HG02885 (cell line): ENCODE data around the gene CCDC74B.
"Not testable (repeated sequence)": the region's sequence is repeated elsewhere in the genome, so short reads cannot be mapped to it uniquely, and the experiment has no call there.

Source experiments
- ATAC-seq: cut with Tn5 transposase; IDR thresholded peaks from one replicate; pipeline ENCODE4 v1.9.1; 2021; ENCODE audit warnings: mild to moderate bottlenecking; ENCODE audit not compliant: unreplicated experiment, poor library complexity

The CCDC74B gene

DNA sequence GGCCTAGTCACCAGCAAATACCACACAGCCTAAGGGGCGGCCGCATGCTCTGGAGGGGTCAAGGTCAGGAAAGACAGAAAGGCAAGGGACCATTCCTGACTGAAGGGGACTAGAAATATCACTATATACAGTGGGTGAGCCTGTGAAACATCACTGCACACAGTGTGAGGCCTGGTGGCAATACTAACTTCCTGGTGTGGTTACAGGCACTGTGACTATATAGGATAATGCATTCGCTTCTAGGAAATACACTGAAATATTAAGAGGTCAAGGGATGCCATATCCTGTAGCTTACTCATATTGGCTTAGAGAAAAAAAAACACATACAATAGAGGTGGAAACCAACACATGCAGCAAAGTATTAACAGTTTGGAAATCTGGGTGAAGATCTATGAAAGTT lies 24.3 kb upstream of the CCDC74B start:
- ATAC-seq: not testable (repeated sequence)

DNA sequence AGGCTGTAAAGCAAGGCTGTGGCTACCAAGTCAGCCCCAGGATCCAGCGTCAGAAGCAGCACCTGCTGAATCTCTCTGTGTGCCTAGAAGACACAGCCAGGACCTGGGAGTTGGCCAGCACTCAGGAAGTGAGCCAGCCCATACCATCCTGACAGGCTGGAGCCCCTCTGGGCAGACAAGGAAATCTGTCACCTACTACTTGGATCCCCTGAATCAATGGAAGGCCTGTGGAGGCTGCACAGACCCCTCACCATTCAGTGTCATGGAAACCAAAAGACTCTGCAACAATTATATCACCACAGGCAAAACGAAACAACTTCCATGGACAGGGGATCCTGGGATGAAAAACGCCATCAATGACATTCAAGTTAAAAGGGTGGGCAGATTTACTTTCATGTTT lies 21.7 kb upstream of the CCDC74B start:
- not testable (repeated sequence) for ATAC-seq

DNA sequence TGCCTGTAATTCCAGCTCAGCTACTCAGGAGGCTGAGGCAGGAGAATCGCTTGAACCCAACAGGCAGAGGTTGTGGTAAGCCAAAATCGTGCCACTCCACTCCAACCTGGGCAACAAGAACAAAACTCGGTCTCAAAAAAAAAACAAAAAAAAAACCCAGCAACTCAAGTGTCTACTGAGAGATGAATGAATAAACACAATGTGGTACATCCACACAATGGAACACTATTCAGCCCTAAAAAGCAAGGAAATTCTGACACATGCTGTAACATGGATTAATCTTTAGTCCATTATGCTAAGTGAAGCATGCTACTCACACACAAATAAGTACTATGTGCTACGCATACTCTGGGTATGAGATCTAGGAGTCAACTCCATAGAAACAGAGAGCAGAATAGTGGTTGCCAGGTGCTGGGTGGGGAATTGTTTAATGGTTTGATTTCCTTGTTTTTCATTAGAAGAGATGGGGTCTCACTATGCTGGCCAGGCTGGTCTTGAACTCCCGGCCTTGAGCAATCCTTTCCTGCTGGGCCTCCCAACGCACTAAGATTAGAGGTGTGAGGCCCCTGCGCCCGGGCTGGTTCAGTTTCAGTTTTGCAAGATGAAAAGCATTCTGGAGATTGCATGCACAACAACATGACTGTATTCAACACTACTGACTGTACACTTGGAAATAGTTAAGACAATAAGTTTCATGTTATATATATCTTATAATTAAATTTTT lies 20.5 kb upstream of the CCDC74B start:
- no peak for ATAC-seq

DNA sequence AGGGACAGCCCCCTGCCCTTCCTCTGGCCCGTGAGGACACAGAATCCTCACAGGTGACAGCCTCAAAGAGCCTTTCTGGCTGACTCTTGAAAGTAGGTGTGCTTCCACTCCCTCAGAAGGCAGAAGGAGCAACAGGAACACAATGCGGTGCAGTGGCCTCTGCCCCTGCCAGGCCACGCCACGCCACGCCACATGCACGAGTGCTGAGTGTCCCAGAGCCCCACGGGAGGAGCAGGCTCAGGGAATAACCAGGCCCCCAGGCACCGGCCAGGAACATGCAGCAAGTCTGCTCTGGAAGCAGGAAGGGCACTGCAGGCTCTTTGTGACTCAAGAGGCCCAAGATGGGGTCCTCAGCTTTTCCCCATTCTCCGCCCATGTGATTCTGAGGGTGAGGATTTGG lies 18.1 kb upstream of the CCDC74B start:
- no peak for ATAC-seq

DNA sequence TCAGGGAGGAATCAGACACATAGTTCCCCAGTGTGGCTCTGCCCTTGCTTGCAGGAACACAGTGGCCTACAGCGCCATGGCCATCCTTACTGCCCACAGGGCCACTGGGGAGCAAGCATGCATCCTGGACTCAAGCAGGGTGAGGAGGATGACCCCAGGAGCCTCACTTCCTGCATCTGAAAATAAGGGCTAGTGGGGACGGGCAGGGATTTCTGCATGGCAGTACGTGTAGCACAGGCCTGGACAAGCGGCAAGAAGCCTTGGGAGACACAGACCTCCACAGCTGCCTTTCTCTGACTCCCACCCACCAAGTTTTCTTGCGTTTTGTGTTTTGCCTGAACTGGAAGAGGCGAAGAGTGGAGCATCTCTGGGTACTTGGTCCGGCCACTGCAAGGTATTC lies 17.6 kb upstream of the CCDC74B start:
- ATAC-seq: not testable (repeated sequence)

DNA sequence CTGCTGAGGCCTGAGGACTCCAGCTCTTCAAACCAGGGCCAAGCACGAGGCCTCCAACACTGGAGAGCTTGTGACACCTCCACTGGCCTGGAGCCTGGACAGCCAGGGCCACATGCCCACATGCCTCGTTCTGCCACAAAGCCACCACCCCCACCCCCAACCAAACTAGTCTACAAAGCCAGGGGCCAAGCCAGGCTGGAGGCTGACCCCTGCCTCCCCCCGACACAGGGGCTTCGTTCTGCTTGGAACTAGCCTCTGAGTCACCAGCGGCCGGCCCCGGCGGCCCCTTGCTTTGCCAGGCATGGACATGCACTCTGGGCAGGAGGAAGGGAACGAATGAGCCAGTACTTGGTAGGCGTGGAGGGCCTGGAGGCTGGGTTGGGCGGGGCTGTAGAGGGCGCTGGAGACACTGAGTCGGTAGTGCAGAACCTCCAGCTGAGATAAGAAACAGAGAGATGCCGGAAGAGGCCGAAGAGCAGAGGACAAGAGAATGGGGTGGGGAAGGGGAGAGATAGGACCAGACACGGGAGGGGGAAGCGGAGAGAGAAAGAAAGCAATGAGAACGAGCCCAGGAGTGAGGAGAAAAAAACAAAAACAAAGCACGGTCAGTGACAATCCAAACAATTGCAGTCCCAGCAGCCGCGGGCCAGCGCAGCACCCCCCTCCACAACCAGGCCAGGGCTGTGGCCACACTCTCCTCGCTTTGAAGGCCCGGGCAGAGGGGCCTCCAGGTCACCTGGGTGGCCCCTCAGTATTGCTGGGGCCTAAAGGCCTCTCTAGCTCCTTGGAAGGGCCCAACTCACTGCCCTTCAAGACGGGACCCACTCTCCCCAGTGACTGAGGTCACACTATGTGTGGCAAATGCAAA lies 16.2 kb upstream of the CCDC74B start:
- not testable (repeated sequence) for ATAC-seq

DNA sequence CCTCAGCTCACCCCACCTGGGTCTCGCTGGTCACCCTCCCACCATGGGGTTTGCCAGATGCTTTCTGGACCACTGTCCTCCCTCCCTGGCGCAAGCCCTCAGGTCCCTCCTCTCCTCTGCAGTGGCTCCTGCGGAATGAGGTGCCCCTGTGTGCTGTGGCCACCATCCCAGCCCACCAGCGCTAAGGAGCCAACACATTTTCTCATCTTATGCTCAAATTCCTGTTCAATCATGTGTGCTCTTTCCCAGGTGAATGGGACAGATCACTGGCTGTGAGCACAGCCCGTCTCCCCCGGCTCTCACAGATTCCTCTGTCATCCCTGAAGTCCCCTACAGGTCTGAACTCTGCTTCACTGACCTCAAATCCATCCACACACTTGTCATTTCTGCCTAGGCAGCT lies 15.2 kb upstream of the CCDC74B start:
- ATAC-seq: no peak

DNA sequence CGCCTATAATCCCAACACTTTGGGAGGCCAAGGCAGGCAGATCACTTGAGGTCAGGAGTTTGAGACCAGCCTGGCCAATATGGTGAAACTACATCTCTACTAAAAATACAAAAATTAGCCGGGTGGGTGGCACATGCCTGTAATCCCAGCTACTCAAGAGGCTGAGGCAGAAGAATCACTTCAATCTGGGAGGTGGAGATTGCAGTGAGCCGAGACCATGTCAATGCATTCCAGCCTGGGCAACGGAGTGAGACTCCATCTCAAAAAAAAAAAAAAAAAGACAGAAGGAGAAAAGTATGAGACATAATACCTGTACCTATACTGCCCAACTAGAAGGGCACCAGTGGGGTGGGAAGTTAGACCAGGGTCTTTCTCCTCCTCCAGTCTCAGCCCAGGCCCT lies 14.5 kb upstream of the CCDC74B start:
- ATAC-seq: not testable (repeated sequence)

DNA sequence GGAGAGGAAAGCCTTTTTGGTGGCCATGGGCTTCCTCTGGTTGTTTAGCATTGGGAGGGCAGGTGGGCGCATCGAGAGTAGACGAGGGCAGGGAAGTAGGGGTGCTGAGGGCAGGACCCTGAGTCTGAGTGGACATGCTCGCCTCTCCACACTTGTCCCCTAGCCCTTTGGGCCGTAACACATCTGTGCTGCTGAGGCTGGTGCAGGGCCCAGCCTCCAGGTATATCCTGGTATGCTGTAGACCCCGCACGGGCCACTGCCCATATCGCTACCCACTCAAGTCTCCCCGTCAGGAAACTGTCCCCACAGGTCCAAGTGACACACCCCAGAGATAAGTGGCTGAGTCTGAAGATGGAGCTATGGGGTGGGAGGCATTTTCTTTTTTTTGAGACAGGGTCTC lies 13.7 kb upstream of the CCDC74B start:
- no peak for ATAC-seq

DNA sequence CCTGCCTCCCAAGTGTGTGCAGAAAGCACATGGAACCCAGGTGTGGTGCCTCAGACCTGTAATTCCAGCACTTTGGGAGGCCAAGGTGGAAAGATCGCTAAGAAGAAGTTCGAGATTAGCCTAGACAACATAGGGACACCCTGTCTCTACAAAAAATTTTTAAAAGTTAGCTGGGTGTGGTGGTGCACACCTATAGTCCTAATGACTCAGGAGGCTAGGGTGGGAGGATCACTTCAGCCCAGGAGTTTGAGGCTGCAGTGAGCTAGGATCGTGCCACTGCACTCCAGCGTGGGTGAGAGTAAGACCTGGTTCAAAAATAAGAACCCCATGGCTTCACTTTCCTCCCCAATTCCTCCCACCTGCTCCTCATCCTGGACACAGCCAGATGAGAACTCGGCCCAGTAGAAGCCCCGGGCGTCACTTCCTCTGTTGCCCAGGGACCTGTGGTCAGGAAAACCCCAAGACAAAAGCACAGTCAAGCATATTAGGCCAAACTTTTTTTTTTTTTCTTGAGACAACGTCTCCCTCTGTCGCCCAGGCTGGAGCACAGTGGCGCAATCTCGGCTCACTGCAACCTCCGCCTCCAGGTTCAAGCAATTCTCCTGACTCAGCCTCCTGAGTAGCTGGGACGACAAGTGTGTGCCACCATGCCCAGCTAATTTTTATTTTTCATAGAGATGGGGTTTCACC lies 13.1 kb upstream of the CCDC74B start:
- ATAC-seq: peak; percentile 85

DNA sequence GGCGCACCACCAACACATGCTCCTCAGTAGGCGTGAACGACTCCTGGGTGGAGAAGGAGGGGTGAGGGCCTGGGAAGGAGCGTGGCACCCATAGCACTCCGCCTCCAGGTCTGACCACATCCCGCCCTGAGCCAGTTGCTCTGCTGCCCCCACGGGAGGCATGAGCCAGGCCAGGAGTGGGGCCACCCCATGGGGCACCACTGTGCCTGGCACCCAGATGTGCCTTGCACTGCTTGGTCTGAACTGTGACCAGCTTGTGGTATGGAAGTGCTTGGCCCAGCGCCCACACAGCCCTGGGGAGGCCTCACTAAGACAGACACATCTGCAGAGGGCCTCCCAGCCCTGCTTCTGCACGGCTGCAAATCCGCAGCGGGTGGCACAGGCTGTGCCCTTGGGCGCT lies 12.4 kb upstream of the CCDC74B start:
- peak; percentile 28 for ATAC-seq

DNA sequence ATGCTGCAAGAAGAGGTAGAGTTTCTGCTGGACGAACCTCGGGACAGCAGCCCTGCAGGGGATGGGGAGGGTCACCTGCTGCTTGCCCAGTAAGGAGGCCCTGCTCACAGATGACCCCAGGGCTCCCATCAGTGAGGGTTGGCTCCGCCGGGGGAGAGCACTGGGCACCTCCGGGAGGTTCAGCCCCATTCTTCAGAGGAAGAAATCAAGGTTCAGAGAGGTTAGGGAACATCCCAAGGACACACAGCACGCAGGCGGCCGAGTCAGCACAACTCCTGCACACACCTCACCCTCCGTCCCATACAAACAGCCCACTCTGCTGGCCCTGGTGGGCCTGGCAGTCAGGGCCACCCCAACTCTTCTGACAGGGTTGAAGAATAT lies 11.7 kb upstream of the CCDC74B start:
- no peak for ATAC-seq

DNA sequence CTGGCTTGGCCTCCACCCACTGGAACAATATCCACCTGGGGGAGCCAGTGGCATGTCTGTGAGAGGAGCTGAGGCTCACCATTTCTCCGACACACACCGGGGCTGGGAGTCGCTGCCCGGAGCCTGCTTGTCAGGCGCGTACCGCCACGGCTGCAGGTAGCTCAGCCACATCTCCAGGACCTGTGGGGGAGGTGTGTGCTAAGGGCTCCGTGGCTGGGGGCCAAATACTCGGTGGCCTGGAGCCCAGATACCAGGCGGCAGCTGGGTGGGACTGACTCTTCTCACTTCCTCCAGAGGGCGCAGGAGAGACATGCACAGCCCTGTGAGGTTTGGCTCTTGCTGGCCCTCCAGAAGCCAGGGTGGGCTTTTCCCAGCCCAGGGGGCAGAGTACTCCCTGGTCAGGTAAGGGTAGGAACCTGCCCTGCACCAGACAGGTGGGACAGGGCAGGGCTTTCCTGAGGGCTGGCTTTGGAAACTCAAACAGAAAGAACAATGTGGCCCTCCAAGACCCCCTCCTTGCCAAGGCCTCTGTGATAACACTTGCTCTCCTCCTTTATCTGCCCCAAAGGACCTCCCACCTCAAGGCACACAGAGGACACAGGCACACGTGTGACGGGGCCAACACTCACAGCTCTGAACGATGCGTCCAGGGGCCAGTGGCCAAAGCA lies 11.2 kb upstream of the CCDC74B start:
- not testable (repeated sequence) for ATAC-seq

DNA sequence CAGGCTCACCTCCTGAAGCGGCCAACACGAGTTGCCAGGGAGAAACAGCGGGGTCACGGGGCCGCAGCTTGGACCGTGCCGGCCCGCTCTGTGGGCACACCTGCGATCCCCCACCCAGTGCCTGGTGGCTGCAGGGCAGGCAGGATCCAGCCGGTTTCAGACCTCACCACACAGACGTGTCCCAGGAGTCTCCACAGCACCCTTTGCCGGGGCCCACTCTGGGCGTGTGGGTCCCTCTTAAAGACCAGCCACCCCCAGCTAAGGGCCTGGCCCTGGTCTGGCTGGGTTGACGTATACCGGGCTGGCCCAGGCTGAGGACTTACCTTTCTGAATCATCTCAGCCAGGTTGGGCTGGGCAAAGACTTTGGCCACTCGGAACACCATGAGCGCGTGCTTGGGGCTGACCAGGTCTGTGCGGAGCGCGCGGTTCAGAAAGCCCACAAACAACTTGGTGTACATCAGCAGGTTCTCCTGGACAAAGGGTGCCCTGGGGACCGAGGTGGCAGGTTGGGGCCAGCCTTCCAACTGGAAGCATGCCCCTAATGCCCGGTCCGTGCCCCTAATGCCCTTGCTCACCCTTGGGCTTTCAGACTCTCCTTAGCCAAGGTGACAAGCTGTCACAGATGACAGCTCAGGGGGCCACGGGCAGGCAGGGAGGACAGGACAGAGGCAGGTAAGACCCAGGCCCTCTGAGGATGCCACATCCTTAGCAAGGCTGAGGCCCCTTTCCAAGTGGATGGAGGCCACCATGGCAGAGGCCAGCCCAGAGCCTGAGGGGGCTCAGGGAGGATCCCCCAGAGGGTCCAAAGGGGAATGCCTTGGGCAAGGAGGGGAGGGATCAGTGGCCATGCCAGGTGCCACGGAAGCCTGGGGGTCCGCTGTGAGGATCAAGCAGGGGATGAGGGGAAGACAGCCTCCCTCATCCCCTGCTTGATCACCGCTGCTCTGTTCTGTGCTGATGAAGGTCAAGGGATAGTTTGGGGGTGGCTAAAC lies 10.2 kb upstream of the CCDC74B start:
- ATAC-seq: no peak

DNA sequence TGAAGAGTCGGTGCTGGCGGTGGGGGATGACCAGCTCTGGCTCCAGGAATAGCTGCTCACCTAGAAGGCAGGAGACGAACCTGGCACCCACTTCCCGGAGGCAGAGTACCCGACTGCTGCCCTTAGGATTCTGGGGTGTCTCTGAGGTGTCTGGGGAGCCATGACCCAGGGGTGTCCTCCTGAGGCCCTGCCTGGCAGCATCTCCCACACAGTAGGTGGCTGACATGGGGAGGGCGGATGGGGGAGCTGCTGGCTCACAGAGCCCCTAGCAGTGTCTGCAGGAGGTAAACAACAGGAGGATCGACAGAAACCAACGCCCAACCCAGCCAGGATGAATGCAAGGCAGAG lies 9.5 kb upstream of the CCDC74B start:
- ATAC-seq: not testable (repeated sequence)

DNA sequence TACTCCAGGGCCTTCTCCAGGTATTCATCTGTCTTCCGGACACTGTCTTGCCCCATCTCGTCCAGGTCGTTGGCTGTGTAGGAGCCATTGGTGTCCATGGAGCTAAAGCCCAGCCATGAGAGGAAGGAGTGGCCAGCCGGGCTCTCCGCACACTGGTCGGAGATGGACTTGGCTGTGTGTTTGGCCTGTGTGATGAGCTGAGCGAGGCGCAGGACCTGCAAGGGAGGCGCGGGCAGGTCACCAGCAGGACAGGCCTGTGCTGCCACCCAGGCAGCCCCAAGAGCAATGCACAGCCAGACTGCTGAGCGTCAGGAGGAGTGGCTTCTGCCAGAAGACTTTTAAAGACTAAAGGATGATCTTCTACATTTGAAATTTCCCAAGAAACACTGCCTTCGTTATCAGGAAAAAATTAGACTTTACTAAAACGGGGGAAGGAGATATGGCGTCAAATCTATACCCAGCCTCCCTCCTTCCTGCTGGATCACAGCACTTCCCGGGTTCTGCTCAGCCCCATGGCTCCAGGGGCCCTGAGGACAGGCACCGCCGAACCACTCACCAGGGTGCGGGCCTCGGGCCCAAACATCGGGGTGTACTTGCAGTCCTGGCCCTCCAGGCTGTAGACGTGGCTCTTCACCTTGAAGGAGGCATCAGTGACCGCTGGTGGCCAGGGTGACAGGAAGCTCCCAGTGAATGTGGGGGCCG lies 9.0 kb upstream of the CCDC74B start:
- not testable (repeated sequence) for ATAC-seq

DNA sequence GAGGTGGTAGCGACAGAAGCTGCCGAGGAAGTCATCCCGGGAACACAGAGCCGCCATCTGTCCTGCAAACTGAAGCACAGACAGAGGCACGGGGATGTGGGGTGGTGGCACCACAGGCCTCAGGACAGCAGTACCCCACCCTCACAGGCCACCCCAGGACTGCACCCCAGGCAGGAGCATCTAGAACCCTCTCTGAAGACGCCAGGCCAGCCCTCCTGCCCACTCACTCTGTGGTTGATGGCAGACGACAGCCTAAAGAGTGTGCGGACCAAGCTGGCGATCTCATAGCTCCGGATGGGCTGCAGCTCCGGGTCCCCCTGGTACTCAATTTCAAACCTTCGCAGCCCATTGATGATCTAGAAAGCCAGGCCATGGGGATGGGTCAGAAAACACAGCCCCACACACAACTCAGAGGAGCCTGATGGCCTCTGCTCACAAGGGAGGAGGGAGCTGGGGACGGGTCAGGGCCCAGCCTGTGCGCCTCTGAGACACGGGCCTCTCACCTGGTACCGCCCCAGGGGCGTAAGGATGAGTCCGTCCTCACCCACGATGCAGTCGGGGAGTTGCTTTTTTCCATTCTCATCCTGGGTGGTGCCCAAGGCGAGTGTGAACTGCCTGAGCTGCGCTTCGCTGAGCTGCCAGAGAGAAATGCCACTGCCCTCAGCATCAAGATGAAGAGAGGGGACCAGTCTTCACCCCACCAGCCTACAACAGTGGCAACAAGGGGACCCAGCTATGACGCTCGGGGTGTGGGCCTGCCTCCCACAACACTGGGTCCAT lies 8.1 kb upstream of the CCDC74B start:
- ATAC-seq: no peak

DNA sequence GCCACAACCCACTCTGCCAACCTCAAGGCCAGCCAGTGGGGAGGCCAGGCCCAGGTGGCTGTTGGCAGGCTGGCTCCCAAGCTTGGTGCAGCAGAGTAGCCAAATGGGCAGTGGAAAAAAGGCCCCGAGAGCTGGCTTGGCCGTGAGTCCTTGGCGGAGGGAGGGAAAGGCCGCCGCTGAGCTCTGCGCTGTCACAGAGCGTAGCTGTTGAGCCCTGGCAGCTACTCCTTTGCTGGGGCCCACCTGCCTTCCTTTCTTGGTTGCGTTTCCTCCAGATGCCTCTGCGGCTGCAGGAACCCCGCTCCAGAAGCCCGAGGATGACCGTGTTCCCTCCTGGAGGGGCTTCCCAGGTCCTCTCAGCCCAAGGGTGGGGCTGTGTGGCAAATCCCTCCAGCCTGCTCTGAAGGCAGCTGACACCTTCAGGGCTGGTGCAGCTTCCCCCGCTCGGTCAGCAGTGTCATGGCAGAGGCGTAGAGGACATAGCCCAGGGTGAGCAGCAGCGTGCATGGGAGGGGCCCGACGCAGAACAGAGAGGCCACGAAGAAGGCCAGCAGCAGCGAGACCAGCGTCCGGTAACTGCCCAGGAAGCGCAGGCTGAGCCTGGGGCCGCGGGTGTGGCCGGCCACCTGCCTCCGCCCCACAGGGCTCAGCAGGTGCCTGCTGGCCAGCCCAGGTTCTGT lies 7.4 kb upstream of the CCDC74B start:
- not testable (repeated sequence) for ATAC-seq
